K562 (cell line): Measurements from ENCODE around the gene PTPRU. TPM values are rescaled to one million over a fixed set of nuclear protein-coding genes. Genes with fewer than 3 reads are reported as not detected.

Source experiments
- FIP1L1 ChIP-seq: fragments of 200-400 bp; formaldehyde crosslinking; IDR thresholded peaks from 2 replicates; pipeline ENCODE4 v1.6.1; 2018; ENCODE audit warnings: mild to moderate bottlenecking, low read depth, low read length; ENCODE audit not compliant: poor library complexity, severe bottlenecking
- RB1 ChIP-seq: fragments of 450-650 bp; IDR thresholded peaks from 2 replicates; pipeline ENCODE4 v1.6.1; 2017; ENCODE audit warnings: low read depth, mild to moderate bottlenecking
- SAFB ChIP-seq: fragments of 200-400 bp; formaldehyde crosslinking; IDR thresholded peaks from 2 replicates; pipeline ENCODE4 v1.6.1; 2017; ENCODE audit warnings: low read depth, low read length, borderline replicate concordance
- SAFB2 ChIP-seq: fragments of 200-400 bp; formaldehyde crosslinking; IDR thresholded peaks from 2 replicates; pipeline ENCODE4 v1.6.1; 2018; ENCODE audit warnings: borderline replicate concordance, low read length, low read depth, moderate library complexity; ENCODE audit not compliant: severe bottlenecking
- ZNF609 ChIP-seq: sonication (generic); formaldehyde crosslinking; IDR thresholded peaks from 2 replicates; pipeline ENCODE4 v1.8.1; 2023; ENCODE audit warnings: missing genetic modification reagents, mild to moderate bottlenecking, borderline replicate concordance
- ZNF696 ChIP-seq: fragments of 250-450 bp; sonication (Bioruptor Pico); conservative IDR thresholded peaks from 2 replicates; pipeline ENCODE4 v1.4.0; 2020; ENCODE audit warnings: mild to moderate bottlenecking, moderate library complexity
- polyA plus RNA-seq, 8 experiments: library from polyadenylated mRNA; depleted of rRNA in 4 of 8; stranded (reverse) in 5 of 8; unstranded in 3 of 8; fragments of >200 nt; fragmentation: Nextera tagmentation in 2 of 8; fragmentation: Illumina TruSeq in 1 of 8; extraction: Ambion mirVana in 2 of 8; extraction: Trizol in 1 of 8; gene quantifications; 2 replicates each; pipeline versions ENCODE4 v1.2.1 to v1.2.3, GENCODE V29; 2011 to 2014; ENCODE audit warnings: inconsistent platforms in 1 of 8, missing spikeins in 1 of 8
- total RNA-seq, 7 experiments: library from RNA; depleted of rRNA in 6 of 7; stranded (reverse); fragments of >200 nt in 6 of 7; fragmentation: Illumina TruSeq in 2 of 7; extraction: Trizol in 2 of 7; gene quantifications; 2 replicates each; pipeline versions ENCODE4 v1.2.1 to v1.2.3, GENCODE V29; 2011 to 2021; ENCODE audit warnings: low replicate concordance in 1 of 7
- TF ChIP-seq, protein P1 (sequence below): sonication (generic); formaldehyde crosslinking; IDR thresholded peaks from 2 replicates; pipeline ENCODE4 v1.8.1; 2023; ENCODE audit warnings: mild to moderate bottlenecking, missing genetic modification reagents
- TF ChIP-seq, protein P2 (sequence below): fragments of 450-650 bp; conservative IDR thresholded peaks from 2 replicates; pipeline ENCODE4 v1.6.1; 2016; ENCODE audit warnings: missing genetic modification characterization, low read depth, mild to moderate bottlenecking, control low read depth, missing compliant biosample characterization
- TF ChIP-seq, protein P3 (sequence below): fragments of 450-650 bp; IDR thresholded peaks from 2 replicates; pipeline ENCODE4 v1.6.1; 2016; ENCODE audit warnings: low read depth, mild to moderate bottlenecking, moderate library complexity

The PTPRU gene
- total and polyA plus RNA-seq, 9 of the 15 experiments (the other 6 are each of a cell fraction or from before 2014, with no cell fraction given), result 0.01 to 2.9 (median 1.0) TPM

DNA sequence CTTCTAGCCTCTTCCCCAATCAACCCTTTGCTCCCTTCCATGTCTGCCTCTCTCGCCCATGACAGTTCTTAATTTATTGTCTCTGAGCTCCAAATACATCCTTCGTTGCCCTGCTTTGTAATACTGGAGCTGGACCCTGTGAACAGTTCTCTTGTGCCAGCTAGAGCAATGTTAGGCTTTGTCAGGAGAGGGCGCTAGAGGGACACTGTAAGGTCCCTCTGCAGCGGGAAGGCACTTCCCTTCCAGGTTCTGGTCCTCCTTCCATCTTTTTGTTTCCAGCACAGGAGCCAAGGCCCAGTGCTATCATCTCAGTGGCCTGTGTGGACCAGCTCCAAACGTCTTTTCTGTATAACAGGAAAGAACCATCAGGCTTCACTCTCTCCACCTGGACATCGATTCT, 95.9 kb downstream of the PTPRU start (continued):
- TF ChIP-seq, protein P1, sequence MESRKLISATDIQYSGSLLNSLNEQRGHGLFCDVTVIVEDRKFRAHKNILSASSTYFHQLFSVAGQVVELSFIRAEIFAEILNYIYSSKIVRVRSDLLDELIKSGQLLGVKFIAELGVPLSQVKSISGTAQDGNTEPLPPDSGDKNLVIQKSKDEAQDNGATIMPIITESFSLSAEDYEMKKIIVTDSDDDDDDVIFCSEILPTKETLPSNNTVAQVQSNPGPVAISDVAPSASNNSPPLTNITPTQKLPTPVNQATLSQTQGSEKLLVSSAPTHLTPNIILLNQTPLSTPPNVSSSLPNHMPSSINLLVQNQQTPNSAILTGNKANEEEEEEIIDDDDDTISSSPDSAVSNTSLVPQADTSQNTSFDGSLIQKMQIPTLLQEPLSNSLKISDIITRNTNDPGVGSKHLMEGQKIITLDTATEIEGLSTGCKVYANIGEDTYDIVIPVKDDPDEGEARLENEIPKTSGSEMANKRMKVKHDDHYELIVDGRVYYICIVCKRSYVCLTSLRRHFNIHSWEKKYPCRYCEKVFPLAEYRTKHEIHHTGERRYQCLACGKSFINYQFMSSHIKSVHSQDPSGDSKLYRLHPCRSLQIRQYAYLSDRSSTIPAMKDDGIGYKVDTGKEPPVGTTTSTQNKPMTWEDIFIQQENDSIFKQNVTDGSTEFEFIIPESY (CRISPR knock-in tag), result no peak
- TF ChIP-seq ZNF696 (CRISPR knock-in tag) (no peak), ZNF609 (CRISPR knock-in tag) (no peak), RB1 (peak; percentile 42; the same call in 1 of the 2 replicates), SAFB (no peak), FIP1L1 (no peak), SAFB2 (no peak)
- TF ChIP-seq, protein P2, sequence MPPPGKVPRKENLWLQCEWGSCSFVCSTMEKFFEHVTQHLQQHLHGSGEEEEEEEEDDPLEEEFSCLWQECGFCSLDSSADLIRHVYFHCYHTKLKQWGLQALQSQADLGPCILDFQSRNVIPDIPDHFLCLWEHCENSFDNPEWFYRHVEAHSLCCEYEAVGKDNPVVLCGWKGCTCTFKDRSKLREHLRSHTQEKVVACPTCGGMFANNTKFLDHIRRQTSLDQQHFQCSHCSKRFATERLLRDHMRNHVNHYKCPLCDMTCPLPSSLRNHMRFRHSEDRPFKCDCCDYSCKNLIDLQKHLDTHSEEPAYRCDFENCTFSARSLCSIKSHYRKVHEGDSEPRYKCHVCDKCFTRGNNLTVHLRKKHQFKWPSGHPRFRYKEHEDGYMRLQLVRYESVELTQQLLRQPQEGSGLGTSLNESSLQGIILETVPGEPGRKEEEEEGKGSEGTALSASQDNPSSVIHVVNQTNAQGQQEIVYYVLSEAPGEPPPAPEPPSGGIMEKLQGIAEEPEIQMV, result no peak
- TF ChIP-seq, protein P3, sequence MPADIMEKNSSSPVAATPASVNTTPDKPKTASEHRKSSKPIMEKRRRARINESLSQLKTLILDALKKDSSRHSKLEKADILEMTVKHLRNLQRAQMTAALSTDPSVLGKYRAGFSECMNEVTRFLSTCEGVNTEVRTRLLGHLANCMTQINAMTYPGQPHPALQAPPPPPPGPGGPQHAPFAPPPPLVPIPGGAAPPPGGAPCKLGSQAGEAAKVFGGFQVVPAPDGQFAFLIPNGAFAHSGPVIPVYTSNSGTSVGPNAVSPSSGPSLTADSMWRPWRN, result no peak
